Measurements from ENCODE around the gene MKX. TPM values are rescaled to one million over a fixed set of nuclear protein-coding genes. Genes with fewer than 3 reads are reported as not detected.

MKX gene
- total RNA-seq, 1 experiment from 2014 or later: 1.8 TPM

DNA sequence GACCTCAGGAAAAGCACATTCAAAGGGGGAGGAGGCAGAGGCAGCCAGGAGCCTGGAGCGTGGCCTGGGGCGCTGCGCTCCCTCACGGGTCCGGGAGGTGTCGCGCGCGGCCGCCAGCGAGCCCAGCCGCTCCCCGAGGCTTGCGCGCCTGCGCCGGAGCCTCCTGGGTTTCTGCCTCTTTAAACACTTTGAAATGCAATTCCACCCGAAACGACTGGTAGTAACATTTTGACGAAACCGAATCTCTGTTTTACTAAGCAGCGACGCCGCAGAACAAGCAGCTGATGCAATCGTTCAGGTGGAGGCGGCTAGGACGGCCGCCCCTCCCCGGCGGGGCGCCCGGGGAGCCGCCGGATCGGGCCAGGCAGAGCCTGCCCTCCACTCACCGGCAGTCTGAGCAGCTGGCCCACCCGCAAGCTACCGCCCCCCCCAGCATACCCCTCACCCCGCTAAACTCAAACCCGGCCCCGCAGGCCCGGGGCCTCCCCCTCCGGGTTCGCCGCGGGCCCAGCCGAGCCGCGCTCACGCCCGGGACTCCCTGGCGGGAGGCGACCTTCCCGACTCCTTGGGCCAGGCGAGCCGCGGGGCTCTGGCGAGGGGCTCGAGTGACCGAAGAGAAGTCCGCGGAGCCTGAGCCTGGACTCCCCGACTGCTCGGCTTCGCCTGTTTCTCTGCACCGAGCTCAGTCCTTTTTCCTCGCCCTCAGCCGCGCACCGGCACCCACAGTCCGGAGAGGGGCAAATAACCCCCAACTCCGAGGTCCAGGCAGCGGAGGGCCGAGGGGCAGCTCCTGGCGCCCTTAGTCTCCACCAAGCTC is 3.2 kb downstream of the MKX start:
- peak; percentile 72 for DNase-seq (ENCODE audit: low read depth)

DNA sequence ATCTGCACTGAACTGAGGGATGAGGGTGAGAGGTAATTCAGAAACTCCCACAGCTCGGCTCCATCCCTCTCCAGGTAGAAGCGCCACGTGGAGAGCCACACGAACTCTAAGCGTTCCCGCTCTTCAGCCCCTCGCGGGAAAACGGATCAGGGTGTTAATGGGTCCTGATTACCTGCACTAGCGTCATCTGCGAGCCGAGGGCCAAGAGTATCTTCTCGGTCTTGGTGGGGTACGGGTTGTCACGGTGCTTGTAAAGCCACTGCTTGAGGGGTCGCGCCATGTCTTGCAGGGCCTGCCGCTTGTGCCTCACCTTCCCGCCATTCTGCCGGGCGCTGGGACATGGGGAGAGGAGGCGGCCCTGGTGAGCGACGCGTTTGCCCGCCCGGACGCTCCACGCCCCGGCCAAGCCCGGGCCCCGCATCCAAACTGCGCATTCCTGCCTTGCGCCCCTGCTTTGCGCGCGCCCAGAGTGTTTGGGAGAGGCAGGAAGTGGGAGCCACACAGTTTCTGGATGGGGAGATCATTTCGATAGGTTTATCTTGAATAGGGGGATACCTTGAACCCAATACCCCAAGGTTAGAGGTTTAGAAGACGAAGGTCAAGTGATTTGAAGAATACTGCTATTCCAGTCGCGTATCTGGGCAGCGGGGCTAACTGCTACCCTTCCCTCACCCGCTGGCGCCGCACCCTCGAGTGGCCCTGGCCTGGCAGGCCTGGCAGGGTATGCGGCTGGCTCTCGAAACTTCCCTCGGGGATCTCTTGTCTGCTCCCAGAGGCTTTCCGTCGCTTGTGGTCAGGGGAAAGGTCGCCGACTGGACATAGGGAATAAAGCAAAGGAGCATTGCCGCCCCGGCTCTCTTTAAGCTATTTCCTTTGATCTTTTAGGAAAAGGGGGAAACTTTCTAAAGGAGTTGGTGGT is 4.2 kb downstream of the MKX start:
- no peak for DNase-seq (ENCODE audit: low read depth)

DNA sequence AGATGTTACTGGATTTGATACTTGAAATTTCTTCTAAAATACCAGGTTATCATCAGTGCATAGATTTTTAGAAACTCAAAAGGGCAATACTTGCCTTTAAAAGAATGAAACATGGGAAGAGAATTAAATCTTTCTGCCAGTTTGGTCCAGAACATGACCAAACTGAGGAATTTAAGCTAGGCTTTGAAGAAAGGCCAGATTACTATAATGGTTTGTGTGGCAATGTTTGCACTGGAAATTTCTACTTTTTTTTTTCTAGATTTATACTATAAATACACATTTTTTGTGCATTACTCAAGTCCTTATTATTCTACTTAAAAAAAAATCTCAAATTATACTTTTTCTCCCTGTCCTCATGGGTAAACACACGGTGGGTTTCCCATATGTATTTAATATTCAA is 9.2 kb downstream of the MKX start:
- DNase-seq (ENCODE audit: low read depth): no peak

DNA sequence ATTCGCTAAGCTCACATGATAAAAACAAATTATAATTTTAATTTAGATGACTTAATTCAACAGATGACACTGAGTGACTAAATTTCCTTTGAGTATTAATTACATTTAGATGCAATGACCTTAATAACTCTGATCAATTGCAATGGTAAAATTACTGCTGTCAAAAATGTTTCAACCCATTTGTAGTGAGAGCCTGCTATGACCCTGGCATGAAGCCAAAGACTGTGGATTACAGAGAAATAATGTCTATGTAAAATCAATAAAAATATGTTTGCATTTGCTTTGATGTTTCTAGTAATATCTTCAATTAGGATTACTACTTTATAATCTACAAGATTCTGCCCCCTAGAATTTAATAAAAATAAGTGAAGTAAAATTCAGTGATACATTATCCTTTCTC is 15.6 kb downstream of the MKX start:
- no peak for DNase-seq (ENCODE audit: low read depth)

DNA sequence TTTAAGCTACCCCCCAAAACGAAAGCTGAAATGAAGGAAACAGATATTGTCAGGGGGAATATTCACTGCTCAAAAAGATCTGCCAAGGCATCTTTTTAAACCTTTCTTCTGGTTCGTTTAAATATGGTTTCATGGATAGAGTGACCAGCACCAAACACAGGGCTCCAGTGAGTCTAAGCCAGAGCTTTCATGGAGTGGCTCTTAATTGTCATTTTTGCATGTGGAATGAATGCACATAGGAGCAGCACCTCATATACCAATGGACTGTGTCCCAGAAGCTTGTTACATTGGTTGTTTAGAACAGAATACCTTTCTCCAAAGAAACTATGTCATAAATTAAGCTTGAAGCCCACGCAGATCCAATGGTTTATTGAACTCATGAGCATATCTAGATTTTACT is 17.3 kb downstream of the MKX start:
- DNase-seq (ENCODE audit: low read depth): no peak

DNA sequence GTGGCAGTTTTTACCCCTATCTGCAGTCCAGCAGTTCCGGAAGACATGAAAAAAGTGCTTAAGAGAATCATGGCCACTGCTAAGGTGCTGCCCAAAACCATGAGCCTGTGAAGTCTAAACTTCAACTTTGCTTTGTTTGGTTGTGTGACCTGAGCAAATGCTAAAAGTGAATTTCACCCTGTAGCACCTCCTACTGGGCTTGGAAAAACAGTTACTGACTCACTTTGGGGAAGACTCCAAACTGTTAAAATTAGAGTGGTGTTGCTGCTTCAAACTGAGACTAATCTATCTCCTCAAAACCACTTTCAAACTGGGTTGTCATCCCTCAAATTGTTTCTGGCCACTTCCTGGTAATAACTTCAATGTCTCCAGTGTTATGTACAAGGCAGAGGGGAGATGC is 21.3 kb downstream of the MKX start:
- peak; percentile 39 for DNase-seq (ENCODE audit: low read depth)

DNA sequence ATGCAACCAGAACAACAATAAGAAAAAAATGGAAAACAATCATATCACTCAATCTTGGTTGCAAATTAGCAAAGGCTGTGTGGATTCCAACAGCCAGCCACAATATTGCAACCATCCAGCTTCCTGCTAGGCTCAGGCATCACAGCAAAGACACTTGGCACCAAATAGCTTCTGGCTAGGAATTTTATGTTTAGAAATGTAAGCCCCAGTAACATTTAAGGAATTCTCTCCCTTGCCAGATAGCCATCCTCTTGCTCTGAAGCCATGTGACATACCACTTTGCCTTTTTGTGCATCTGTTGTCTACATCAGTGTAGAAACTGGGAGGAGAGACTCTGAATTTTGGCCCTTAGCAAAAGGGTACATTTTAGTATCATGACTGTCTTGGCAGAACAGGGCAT is 22.2 kb downstream of the MKX start:
- peak; percentile 62 for DNase-seq (ENCODE audit: low read depth)

DNA sequence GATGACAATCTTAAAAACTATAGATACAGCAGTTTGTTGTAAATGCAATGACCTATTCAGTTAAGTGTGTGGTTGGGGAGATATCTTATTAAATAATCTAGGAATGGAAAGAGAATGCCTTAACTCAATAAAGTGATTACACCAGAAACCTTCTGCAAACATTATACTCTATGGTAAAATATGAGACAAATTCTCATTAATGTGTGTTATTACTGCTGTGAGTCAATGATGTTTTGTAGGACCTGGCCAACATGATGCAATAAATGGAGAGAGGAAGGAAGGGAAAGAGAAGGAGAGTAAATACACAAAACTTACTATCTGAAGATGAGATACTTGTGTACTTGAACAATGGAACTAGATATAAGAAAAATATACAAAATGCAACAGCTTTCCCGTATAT is 25.1 kb downstream of the MKX start:
- no peak for DNase-seq (ENCODE audit: low read depth)

DNA sequence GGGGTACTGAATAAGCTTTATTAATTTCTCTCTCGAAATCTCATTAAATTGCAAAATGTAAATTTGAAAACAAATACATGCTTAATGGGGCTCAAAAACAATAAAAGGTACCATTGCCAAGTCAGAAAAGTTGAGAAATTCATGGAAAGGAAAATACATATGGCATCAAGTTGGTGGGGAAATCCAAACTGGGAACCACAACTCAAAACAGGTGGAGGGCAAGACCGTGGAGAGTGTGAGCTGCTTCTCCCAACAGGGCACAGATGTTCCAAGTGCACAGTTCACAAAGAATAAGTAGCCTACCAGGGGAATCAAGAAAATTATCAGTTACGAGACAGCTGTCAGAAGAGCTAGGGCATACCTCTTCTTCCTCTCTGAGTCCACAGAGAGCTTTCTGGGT is 26.6 kb downstream of the MKX start:
- no peak for DNase-seq (ENCODE audit: low read depth)

DNA sequence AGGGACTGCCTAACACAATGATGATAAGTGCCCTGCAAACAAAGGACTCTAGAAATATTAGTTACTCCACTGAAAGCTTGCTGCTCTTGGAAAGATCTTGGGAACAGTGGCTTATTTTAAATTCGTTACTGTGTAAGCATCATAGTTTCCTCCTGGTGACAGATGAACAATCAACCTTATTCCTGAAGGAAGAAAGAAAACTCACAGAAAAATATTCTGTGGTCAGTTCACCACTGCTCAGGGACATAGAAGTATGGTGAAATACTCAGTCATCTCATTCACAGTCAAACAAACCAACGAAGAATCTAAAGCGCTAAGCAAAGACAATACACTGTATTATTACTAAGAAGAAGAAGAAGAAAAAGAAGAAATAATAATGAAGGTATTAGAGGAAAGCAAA is 27.8 kb downstream of the MKX start:
- DNase-seq (ENCODE audit: low read depth): no peak

DNA sequence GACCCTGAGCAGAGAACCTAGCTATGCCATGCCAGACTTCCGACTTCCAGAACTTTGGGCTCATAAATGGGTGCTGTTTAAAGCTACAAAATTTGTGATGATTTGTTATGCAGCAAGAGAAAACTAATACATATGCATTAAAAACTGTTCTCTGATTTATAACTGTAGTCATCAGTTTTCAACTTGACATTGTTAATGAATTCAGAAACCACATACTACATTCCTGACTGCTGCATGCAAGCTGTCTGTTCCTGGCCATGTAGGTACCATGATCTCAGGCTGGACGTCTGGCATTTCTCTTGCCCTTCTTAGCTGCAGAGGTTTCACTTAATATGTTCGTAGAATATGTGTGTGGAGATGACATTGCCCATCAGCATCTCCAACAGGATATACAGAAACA is 28.4 kb downstream of the MKX start:
- DNase-seq (ENCODE audit: low read depth): no peak

DNA sequence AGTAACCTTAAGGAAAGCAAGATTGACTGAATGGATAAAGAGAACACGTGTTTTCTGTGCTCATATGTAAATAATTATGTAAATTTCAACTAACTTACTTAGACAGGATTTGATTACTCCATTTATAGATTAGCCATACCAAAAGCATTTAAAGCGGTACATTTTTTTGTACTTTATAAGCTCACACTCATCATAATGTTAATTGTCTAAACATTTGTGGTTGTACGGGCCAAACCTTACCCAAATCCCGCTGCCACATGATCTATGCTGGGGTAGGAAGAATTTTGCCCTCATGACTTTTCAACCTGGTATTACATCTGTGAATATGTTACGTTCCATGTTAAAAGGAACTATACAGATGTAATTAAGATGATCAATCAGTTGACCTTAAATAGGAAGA is 29.1 kb downstream of the MKX start:
- DNase-seq (ENCODE audit: low read depth): no peak

DNA sequence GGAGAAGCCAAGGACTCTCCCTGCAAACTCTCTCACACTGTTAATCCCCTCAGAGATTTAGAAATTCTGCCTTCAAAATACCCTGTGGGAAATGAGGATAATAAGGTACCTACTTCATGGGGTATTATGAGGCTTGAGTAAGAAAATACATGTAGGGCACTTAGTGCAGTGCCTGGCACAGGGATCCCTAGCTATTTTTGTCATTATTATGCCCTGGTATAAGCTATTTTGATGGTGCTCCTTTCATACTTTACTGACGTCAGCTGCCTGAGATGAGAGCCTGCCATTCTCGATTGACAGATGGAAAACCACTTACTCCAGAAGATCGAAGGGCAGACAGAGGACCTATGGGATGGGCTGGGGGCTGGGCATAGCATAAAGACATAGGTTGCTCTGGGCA is 30.1 kb downstream of the MKX start:
- no peak for DNase-seq (ENCODE audit: low read depth)

DNA sequence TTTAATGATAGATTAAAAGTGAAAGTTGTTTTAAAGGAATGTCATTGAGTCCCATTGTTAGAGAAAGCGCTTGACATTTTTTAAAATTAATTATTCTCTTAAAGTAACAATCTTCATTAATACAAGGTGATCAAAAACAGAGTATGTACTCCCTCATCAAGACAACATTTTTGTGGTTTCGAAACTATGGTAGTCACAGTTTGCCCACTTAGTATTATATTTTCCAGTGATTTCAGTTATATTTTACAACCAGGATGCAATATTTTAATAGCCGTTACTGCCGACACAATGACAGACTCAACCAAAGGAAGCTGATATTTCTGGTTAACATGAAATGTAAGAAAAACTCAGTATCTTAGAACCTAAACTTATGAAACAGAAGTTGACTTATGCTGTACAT is 31.3 kb downstream of the MKX start:
- no peak for DNase-seq (ENCODE audit: low read depth)

DNA sequence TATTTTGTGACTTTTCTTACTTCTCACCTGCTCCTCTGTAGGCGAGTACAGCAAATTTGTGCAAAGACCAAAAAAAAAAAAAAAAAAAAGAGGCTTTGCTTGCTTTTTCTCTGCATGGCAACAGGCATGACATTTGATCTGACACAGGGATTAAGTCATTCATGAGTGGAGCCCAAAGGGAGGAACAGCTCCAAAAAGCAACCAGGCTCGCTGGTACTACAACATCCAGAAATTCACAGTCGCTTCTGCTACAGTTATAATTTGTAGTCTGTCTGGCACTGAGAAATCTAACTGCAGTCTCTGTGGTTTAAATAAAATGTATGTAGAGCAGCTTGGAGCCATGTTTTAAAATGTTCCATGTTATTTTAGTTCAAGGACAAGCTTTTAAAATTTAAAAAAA is 31.7 kb downstream of the MKX start:
- DNase-seq (ENCODE audit: low read depth): peak; percentile 61

DNA sequence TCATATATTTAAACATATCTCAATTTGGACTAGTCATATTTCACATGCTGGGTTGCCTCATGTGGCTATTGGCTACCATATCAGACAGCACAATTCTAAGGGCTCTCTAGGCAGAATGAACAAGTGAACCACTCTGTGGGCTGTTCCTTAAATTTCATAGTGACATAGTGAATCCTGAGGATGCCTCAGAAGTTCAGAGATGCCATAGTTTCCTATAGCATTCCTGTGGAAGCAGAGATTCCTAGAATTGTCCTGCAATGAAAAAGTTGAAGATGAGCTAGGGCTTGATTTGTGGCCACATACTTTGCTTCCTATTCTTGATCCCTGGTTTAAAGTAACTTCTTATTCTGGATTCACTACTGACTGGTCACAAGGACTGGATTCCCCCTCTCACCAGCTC is 35.6 kb downstream of the MKX start:
- no peak for DNase-seq (ENCODE audit: low read depth)

DNA sequence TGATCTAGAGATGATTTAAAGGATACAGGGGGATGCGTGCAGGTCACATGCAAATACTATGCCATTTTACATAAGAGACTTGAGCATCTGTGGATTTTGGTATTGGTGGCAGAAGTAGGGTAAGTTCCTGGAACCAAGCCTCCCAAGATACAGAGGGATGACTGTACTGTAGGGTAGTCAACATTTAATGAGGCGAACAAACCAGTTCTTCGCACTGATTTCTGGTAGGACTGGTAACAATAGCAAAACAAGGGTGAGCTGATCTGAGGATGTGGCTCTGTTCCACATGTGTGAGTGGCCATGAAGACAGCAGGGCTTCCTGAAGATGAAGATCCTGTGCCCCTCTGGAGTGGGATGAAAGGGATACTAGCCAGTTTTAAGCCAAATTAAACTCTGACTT is 36.3 kb downstream of the MKX start:
- no peak for DNase-seq (ENCODE audit: low read depth)

DNA sequence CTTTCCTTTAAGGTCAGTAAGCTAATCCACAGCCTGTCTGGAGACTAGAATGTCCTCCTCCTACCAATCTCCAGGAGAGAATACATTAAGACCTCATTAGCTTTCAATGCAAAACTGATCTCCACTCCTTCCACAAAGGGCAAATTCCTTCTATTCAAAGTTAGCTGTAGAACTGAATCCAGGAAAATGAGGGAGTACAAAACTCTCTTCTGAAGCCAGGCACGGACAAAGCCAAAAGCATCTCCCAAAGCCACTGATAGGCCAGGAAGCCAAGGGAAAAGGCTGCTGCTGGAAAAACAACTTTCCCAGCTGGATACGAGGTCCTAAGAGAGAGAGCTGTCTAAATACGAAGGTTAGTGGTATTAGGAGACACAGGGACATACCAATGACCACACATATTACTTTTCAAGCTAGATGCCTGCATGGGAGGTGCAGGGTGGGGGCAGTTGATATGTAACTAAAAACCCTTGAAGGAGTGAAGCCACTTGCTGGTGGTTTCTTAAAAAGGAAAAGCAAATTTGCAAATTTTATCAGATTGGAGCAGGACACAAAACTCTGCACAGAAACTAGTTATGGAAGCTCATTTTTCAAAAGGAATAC is 43.6 kb downstream of the MKX start:
- DNase-seq (ENCODE audit: low read depth): peak; percentile 11

DNA sequence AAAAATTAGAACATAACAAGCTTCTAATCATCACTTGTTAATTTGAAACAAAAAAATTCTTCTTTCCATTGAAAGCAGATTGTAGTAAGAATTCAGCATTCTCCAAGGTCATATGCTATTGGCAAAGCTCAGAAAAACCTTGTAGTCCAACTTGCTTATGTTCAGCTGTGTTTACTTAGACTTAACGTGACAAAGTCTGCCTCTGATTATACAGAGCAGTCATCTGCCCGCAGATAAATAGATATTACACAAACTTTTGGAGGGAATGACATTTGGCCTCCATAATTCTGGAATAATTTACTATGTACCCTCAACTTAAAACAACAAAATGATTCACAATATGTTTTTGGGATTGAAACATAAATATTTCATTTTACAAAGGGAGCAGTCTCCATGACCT is 45.8 kb downstream of the MKX start:
- DNase-seq (ENCODE audit: low read depth): no peak

DNA sequence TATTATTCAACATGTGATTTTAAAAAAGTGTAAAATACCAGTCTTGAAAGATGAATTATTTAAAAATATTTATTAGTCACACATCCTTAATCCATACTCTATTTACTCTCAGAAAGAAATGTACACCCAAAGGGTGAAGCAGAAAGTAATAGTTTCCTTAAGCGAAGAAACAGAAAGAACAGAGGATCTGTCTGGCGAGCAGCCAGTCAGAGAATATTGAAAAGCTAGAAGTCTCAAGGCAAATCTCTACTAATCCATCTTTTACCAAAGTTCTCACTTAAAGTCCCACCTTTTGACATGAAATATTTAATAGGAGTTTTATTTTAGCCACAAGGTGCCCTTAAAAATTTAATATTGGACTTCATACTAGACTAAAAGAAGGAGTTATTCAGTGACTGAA is 46.7 kb downstream of the MKX start:
- DNase-seq (ENCODE audit: low read depth): no peak

DNA sequence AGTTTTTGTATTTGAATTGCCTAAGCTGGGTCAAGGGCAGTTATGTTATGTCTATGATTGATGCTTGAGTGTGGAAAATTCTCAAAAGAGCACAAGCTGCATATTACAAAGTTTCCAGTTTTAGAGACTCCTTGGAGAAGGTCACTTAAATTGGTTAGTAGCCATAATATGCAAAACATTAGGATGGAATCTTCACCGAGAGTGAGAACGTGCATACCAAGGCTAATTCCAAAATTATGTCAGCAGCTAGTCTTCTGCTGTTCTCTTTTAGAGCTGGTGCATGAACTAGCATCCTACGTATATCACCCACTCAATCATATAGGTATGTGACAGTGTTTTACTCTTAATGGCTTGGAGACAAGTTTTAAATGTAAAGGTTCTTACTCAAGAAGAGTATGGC is 49.2 kb downstream of the MKX start:
- no peak for DNase-seq (ENCODE audit: low read depth)

DNA sequence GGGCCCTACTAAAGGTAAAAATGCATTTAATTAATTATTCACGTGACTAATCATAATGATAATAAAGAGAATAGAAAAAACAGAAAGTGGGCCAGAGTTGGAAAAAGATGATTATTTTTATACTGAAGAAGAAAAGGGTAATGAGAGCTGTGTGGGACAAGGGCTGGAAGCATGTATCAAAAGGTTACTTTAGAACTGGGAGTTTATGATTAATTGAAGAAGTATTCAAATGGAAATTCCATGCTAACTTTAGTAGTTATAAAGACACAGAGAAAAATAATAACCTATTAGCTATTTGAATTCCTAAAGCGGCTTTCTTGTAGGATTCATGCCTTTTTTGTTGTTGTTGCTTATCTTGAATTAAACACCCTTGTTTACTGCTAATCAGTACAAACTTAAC is 49.9 kb downstream of the MKX start:
- peak; percentile 14 for DNase-seq (ENCODE audit: low read depth)

DNA sequence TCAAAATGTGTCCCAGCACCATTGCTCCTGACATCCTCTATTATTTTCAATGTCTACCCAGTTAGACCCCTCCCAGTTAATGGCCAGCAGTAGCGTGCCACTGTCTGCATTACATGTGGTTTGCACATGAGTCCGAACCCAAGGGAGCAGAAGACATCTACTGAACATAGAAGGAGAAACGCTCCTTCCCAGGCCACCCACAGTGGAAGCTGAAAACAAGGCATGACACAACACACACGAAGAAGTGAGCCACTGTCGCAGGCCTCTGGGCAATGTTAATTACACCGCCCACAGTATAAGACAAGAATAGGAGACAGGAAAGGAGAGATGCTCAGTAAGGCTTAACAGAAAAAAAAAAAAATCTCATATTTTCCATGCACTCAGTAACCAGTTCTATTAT is 50.5 kb downstream of the MKX start:
- no peak for DNase-seq (ENCODE audit: low read depth)
